Neural progenitor cell (in vitro differentiated cells): Measurements from ENCODE around the gene PTPRN2.

Experiments used
- CTCF ChIP-seq: fragments of 200-600 bp; sonication (generic); IDR thresholded peaks from 2 replicates; pipeline ENCODE4 v1.5.1; 2017; ENCODE audit warnings: antibody characterized with exemption, mild to moderate bottlenecking
- EZH2 ChIP-seq: fragments of 200-600 bp; sonication (generic); IDR thresholded peaks from 2 replicates; pipeline ENCODE4 v1.6.1; 2017; ENCODE audit warnings: antibody characterized with exemption, mild to moderate bottlenecking, moderate library complexity

- no peak for TF ChIP-seq CTCF
- no peak for TF ChIP-seq EZH2
These were observed 730.0 kb downstream of the PTPRN2 start for GRCh38 chr7:157857578-157858075.
